Activated T-cell treated with anti-CD3 and anti-CD28 coated beads, Interleukin-2, amount 50 U/mL, for 4 hours (primary cell): ENCODE data around the gene EPHB3. TPM values are rescaled to one million over a fixed set of nuclear protein-coding genes. Genes with fewer than 3 reads are reported as not detected.

Source experiments
- ATAC-seq, 2 donors: fragments of 200-7000 bp; cut with Tn5 transposase; one replicate each; pipeline ENCODE4 v1.10.0; 2021
- DNase-seq: peaks from one replicate; pipeline ENCODE4 v3.0.0-alpha.2; 2020
- H3K27me3 Mint-ChIP-seq: one replicate; pipeline ENCODE4 v1.8.0; 2021; ENCODE audit warnings: low read depth, mixed read lengths
- H3K36me3 Mint-ChIP-seq: one replicate; pipeline ENCODE4 v1.8.0; 2022; ENCODE audit warnings: mixed read lengths; ENCODE audit not compliant: insufficient read depth
- H3K4me1 Mint-ChIP-seq: one replicate; pipeline ENCODE4 v1.8.0; 2021; ENCODE audit warnings: low read depth, mixed read lengths
- H3K4me3 Mint-ChIP-seq: one replicate; pipeline ENCODE4 v1.8.0; 2021; ENCODE audit warnings: mild to moderate bottlenecking, moderate library complexity, mixed read lengths
- H3K9me3 Mint-ChIP-seq: one replicate; pipeline ENCODE4 v1.8.0; 2021; ENCODE audit warnings: mixed read lengths
- total RNA-seq, 3 donors: library from RNA; stranded (reverse); gene quantifications; one replicate each; pipeline ENCODE4 v1.2.1, GENCODE V29; 2021

EPHB3 gene
- total RNA-seq, 3 donors from 2014 or later, result 0.15 TPM; not detected in 2

GRCh38 chr3:184576457-184577240 is 15.1 kb downstream of the EPHB3 start:
- Mint-ChIP-seq H3K9me3 (no peaks in the 10 kb centered on the region), H3K4me1 (no peaks in the 10 kb centered on the region), H3K36me3 (no peaks in the 10 kb centered on the region), H3K4me3 (no peak overlapping the region), H3K27me3 (peaks cover 27% of the 10 kb centered on the region)
- DNase-seq, result no peak
- ATAC-seq, result no peak

- Mint-ChIP-seq H3K4me3 (no peak overlapping the region), H3K36me3 (no peaks in the 10 kb centered on the region), H3K9me3 (no peaks in the 10 kb centered on the region), H3K27me3 (peaks cover 27% of the 10 kb centered on the region), H3K4me1 (no peaks in the 10 kb centered on the region)
- ATAC-seq (no peak), DNase-seq (no peak)
Observed at GRCh38 chr3:184577546-184577945, 16.0 kb downstream of the EPHB3 start.

GRCh38 chr3:184578218-184578617 is 16.6 kb downstream of the EPHB3 start:
- DNase-seq, result no peak
- Mint-ChIP-seq H3K4me3 (no peak overlapping the region), H3K36me3 (no peaks in the 10 kb centered on the region), H3K4me1 (peaks cover 4% of the 10 kb centered on the region), H3K27me3 (peaks cover 34% of the 10 kb centered on the region), H3K9me3 (no peaks in the 10 kb centered on the region)
- no peak for ATAC-seq

GRCh38 chr3:184578822-184579221 is 17.2 kb downstream of the EPHB3 start:
- Mint-ChIP-seq H3K9me3 (no peaks in the 10 kb centered on the region), H3K4me3 (no peak overlapping the region), H3K4me1 (peaks cover 4% of the 10 kb centered on the region), H3K27me3 (peaks cover 34% of the 10 kb centered on the region), H3K36me3 (no peaks in the 10 kb centered on the region)
- ATAC-seq (no peak), DNase-seq (no peak)

GRCh38 chr3:184579513-184579912 is 17.9 kb downstream of the EPHB3 start:
- DNase-seq (no peak), ATAC-seq (no peak)
- H3K36me3 Mint-ChIP-seq, result no peaks in the 10 kb centered on the region
- H3K9me3 Mint-ChIP-seq, result no peaks in the 10 kb centered on the region
- H3K4me1 Mint-ChIP-seq, result peaks cover 6% of the 10 kb centered on the region
- peaks cover 37% of the 10 kb centered on the region for H3K27me3 Mint-ChIP-seq
- no peak overlapping the region for H3K4me3 Mint-ChIP-seq

- Mint-ChIP-seq H3K36me3 (no peaks in the 10 kb centered on the region), H3K4me3 (no peak overlapping the region), H3K27me3 (peaks cover 39% of the 10 kb centered on the region), H3K4me1 (peaks cover 8% of the 10 kb centered on the region), H3K9me3 (no peaks in the 10 kb centered on the region)
- no peak for ATAC-seq
- DNase-seq, result no peak
Observed at GRCh38 chr3:184580376-184580775, 18.8 kb downstream of the EPHB3 start.

GRCh38 chr3:184581331-184581855 is 19.8 kb downstream of the EPHB3 start:
- no peaks in the 10 kb centered on the region for H3K36me3 Mint-ChIP-seq
- H3K4me1 Mint-ChIP-seq, result peaks cover 8% of the 10 kb centered on the region
- DNase-seq, result no peak
- H3K27me3 Mint-ChIP-seq, result peaks cover 36% of the 10 kb centered on the region
- H3K4me3 Mint-ChIP-seq, result no peak overlapping the region
- no peak for ATAC-seq
- no peaks in the 10 kb centered on the region for H3K9me3 Mint-ChIP-seq

GRCh38 chr3:184582646-184583577 is 21.3 kb downstream of the EPHB3 start:
- peak overlapping the region; percentile 49 for H3K4me3 Mint-ChIP-seq
- H3K9me3 Mint-ChIP-seq, result no peaks in the 10 kb centered on the region
- DNase-seq, result no peak
- ATAC-seq, result no peak
- peaks cover 36% of the 10 kb centered on the region for H3K27me3 Mint-ChIP-seq
- peaks cover 8% of the 10 kb centered on the region for H3K4me1 Mint-ChIP-seq
- no peaks in the 10 kb centered on the region for H3K36me3 Mint-ChIP-seq

- peaks cover 36% of the 10 kb centered on the region for H3K27me3 Mint-ChIP-seq
- H3K9me3 Mint-ChIP-seq, result no peaks in the 10 kb centered on the region
- no peak overlapping the region for H3K4me3 Mint-ChIP-seq
- no peak for DNase-seq
- H3K4me1 Mint-ChIP-seq, result peaks cover 8% of the 10 kb centered on the region
- H3K36me3 Mint-ChIP-seq, result no peaks in the 10 kb centered on the region
- ATAC-seq, result peak; percentile 61 to 68
Observed at GRCh38 chr3:184583578-184584451, 22.2 kb downstream of the EPHB3 start.

GRCh38 chr3:184584464-184584891 is 22.9 kb downstream of the EPHB3 start:
- Mint-ChIP-seq H3K4me1 (peaks cover 8% of the 10 kb centered on the region), H3K9me3 (no peaks in the 10 kb centered on the region), H3K27me3 (peaks cover 30% of the 10 kb centered on the region), H3K4me3 (no peak overlapping the region), H3K36me3 (no peaks in the 10 kb centered on the region)
- ATAC-seq, result no peak
- DNase-seq, result no peak

- H3K4me1 Mint-ChIP-seq, result peaks cover 8% of the 10 kb centered on the region
- no peak for DNase-seq
- H3K27me3 Mint-ChIP-seq, result peaks cover 27% of the 10 kb centered on the region
- ATAC-seq, result no peak
- no peaks in the 10 kb centered on the region for H3K36me3 Mint-ChIP-seq
- no peaks in the 10 kb centered on the region for H3K9me3 Mint-ChIP-seq
- no peak overlapping the region for H3K4me3 Mint-ChIP-seq
Observed at GRCh38 chr3:184585545-184585944, 24.0 kb downstream of the EPHB3 start.

GRCh38 chr3:184586851-184587250 is 25.3 kb downstream of the EPHB3 start:
- ATAC-seq, result no peak
- DNase-seq, result no peak
- no peaks in the 10 kb centered on the region for H3K9me3 Mint-ChIP-seq
- H3K4me1 Mint-ChIP-seq, result peaks cover 8% of the 10 kb centered on the region
- peaks cover 18% of the 10 kb centered on the region for H3K27me3 Mint-ChIP-seq
- no peak overlapping the region for H3K4me3 Mint-ChIP-seq
- H3K36me3 Mint-ChIP-seq, result no peaks in the 10 kb centered on the region

- Mint-ChIP-seq H3K36me3 (no peaks in the 10 kb centered on the region), H3K27me3 (peaks cover 5% of the 10 kb centered on the region), H3K4me1 (peaks cover 4% of the 10 kb centered on the region), H3K9me3 (no peaks in the 10 kb centered on the region), H3K4me3 (no peak overlapping the region)
- no peak for ATAC-seq
- DNase-seq, result no peak
Observed at GRCh38 chr3:184588776-184589175, 27.2 kb downstream of the EPHB3 start.

- Mint-ChIP-seq H3K27me3 (no peaks in the 10 kb centered on the region), H3K4me1 (no peaks in the 10 kb centered on the region), H3K4me3 (no peak overlapping the region), H3K36me3 (no peaks in the 10 kb centered on the region), H3K9me3 (no peaks in the 10 kb centered on the region)
- ATAC-seq, result no peak
- DNase-seq, result no peak
Observed at GRCh38 chr3:184590795-184591194, 29.2 kb downstream of the EPHB3 start.
